HUES6 (cell line): Measurements from ENCODE around the gene ASB15.

ENCODE experiments used
- H3K27ac ChIP-seq: 2 replicates; pipeline ENCODE4 v1.7.0; 2013; ENCODE audit warnings: low read depth, mild to moderate bottlenecking, low read length, inconsistent platforms
- H3K27me3 ChIP-seq: 2 replicates; pipeline ENCODE4 v1.6.1; 2013; ENCODE audit warnings: low read length; ENCODE audit not compliant: control insufficient read depth, insufficient read depth
- H3K36me3 ChIP-seq: 2 replicates; pipeline ENCODE4 v1.6.1; 2013; ENCODE audit warnings: low read length; ENCODE audit not compliant: control insufficient read depth, insufficient read depth
- H3K4me1 ChIP-seq: 2 replicates; pipeline ENCODE4 v1.6.1; 2013; ENCODE audit warnings: low read length; ENCODE audit not compliant: control insufficient read depth, insufficient read depth
- H3K4me3 ChIP-seq: 2 replicates; pipeline ENCODE4 v1.5.1; 2013; ENCODE audit warnings: low read depth, low read length
- H3K9ac ChIP-seq: one replicate; pipeline ENCODE4 v1.6.1; 2013; ENCODE audit warnings: mild to moderate bottlenecking, low read length
- H3K9me3 ChIP-seq: 2 replicates; pipeline ENCODE4 v1.6.1; 2013; ENCODE audit warnings: low read depth, low read length; ENCODE audit not compliant: control insufficient read depth, insufficient read depth

ASB15 gene

GRCh38 chr7:123598657-123599056, 3.0 kb upstream of the ASB15 start:
- H3K27me3 ChIP-seq = no peaks in the 10 kb centered on the region
- no peak overlapping the region for H3K4me3 ChIP-seq

GRCh38 chr7:123599766-123600165, 1.9 kb upstream of the ASB15 start:
- H3K4me1 ChIP-seq = peaks cover 5% of the 10 kb centered on the region
- H3K27me3 ChIP-seq = no peaks in the 10 kb centered on the region
- H3K36me3 ChIP-seq = no peaks in the 10 kb centered on the region
- H3K4me3 ChIP-seq = no peak overlapping the region
- no peaks in the 10 kb centered on the region for H3K9me3 ChIP-seq
- no peak overlapping the region for H3K9ac ChIP-seq
- no peak overlapping the region for H3K27ac ChIP-seq

More at GRCh38 chr7:123598657-123599056, 3.0 kb upstream of the ASB15 start:
- Histone ChIP-seq H3K36me3 (no peaks in the 10 kb centered on the region), H3K9ac (no peak overlapping the region), H3K4me1 (peaks cover 11% of the 10 kb centered on the region), H3K27ac (no peak overlapping the region), H3K9me3 (no peaks in the 10 kb centered on the region)

- no peaks in the 10 kb centered on the region for H3K27me3 ChIP-seq
- H3K9ac ChIP-seq = no peak overlapping the region
- H3K36me3 ChIP-seq = no peaks in the 10 kb centered on the region
- no peaks in the 10 kb centered on the region for H3K9me3 ChIP-seq
- H3K27ac ChIP-seq = no peak overlapping the region
- no peaks in the 10 kb centered on the region for H3K4me1 ChIP-seq
- no peak overlapping the region for H3K4me3 ChIP-seq
Measured at GRCh38 chr7:123600876-123601275, 745 bp upstream of the ASB15 start.

- H3K4me1 ChIP-seq = no peaks in the 10 kb centered on the region
- no peak overlapping the region for H3K27ac ChIP-seq
- no peaks in the 10 kb centered on the region for H3K27me3 ChIP-seq
- no peaks in the 10 kb centered on the region for H3K9me3 ChIP-seq
- H3K4me3 ChIP-seq = no peak overlapping the region
- no peak overlapping the region for H3K9ac ChIP-seq
- no peaks in the 10 kb centered on the region for H3K36me3 ChIP-seq
Measured at GRCh38 chr7:123602648-123603047, 1.0 kb downstream of the ASB15 start.

GRCh38 chr7:123604739-123605138, 3.1 kb downstream of the ASB15 start:
- Histone ChIP-seq H3K4me1 (no peaks in the 10 kb centered on the region), H3K9me3 (no peaks in the 10 kb centered on the region), H3K27me3 (no peaks in the 10 kb centered on the region), H3K27ac (no peak overlapping the region), H3K4me3 (no peak overlapping the region), H3K36me3 (no peaks in the 10 kb centered on the region), H3K9ac (no peak overlapping the region)

GRCh38 chr7:123607423-123607975, 5.9 kb downstream of the ASB15 start:
- Histone ChIP-seq H3K4me1 (no peaks in the 10 kb centered on the region), H3K4me3 (no peak overlapping the region), H3K36me3 (no peaks in the 10 kb centered on the region), H3K9me3 (no peaks in the 10 kb centered on the region), H3K27ac (no peak overlapping the region), H3K27me3 (no peaks in the 10 kb centered on the region), H3K9ac (no peak overlapping the region)

GRCh38 chr7:123608991-123609882, 7.6 kb downstream of the ASB15 start:
- H3K9ac ChIP-seq = no peak overlapping the region
- H3K4me1 ChIP-seq = no peaks in the 10 kb centered on the region
- no peak overlapping the region for H3K4me3 ChIP-seq
- H3K36me3 ChIP-seq = no peaks in the 10 kb centered on the region
- no peaks in the 10 kb centered on the region for H3K9me3 ChIP-seq
- H3K27me3 ChIP-seq = no peaks in the 10 kb centered on the region
- H3K27ac ChIP-seq = no peak overlapping the region

- Histone ChIP-seq H3K27me3 (no peaks in the 10 kb centered on the region), H3K9me3 (no peaks in the 10 kb centered on the region), H3K4me1 (no peaks in the 10 kb centered on the region), H3K9ac (no peak overlapping the region), H3K4me3 (no peak overlapping the region), H3K27ac (no peak overlapping the region), H3K36me3 (no peaks in the 10 kb centered on the region)
Measured at GRCh38 chr7:123609883-123610239, 8.2 kb downstream of the ASB15 start.

GRCh38 chr7:123612024-123612423, 10.4 kb downstream of the ASB15 start:
- Histone ChIP-seq H3K4me3 (no peak overlapping the region), H3K9me3 (no peaks in the 10 kb centered on the region), H3K27me3 (no peaks in the 10 kb centered on the region), H3K27ac (no peak overlapping the region), H3K9ac (no peak overlapping the region), H3K36me3 (no peaks in the 10 kb centered on the region), H3K4me1 (no peaks in the 10 kb centered on the region)

GRCh38 chr7:123615344-123615743, 13.7 kb downstream of the ASB15 start:
- Histone ChIP-seq H3K9ac (no peak overlapping the region), H3K4me1 (no peaks in the 10 kb centered on the region), H3K9me3 (no peaks in the 10 kb centered on the region), H3K4me3 (no peak overlapping the region), H3K27me3 (no peaks in the 10 kb centered on the region), H3K27ac (no peak overlapping the region; the same call in 1 of the 2 replicates), H3K36me3 (no peaks in the 10 kb centered on the region)

GRCh38 chr7:123616223-123616622, 14.6 kb downstream of the ASB15 start:
- H3K27me3 ChIP-seq = no peaks in the 10 kb centered on the region
- H3K9ac ChIP-seq = no peak overlapping the region
- no peak overlapping the region for H3K4me3 ChIP-seq
- no peaks in the 10 kb centered on the region for H3K4me1 ChIP-seq
- no peaks in the 10 kb centered on the region for H3K9me3 ChIP-seq
- H3K36me3 ChIP-seq = no peaks in the 10 kb centered on the region
- no peak overlapping the region for H3K27ac ChIP-seq
